Neural cell (in vitro differentiated cells): Measurements from ENCODE around the gene SH3RF2. TPM values are rescaled to one million over a fixed set of nuclear protein-coding genes. Genes with fewer than 3 reads are reported as not detected.

Experiments
- H2AFZ ChIP-seq: fragments of 200-600, 300-800 bp; sonication (generic), shearing (Covaris generic); 2 replicates; pipeline ENCODE4 v1.6.0; 2014; ENCODE audit warnings: low read depth, mild to moderate bottlenecking, antibody characterized with exemption, low read length, moderate library complexity
- H3F3A ChIP-seq: fragments of 200-600 bp; shearing (Covaris generic); 2 replicates; pipeline ENCODE4 v1.6.1; 2016; ENCODE audit warnings: mild to moderate bottlenecking, moderate library complexity, mixed read lengths, antibody characterized with exemption, low read length; ENCODE audit not compliant: insufficient read depth, poor library complexity, severe bottlenecking
- H3K27ac ChIP-seq: fragments of 200-600, 300-800 bp; sonication (generic), shearing (Covaris generic); 2 replicates; pipeline ENCODE4 v1.5.1; 2014; ENCODE audit warnings: mild to moderate bottlenecking, low read length, moderate library complexity
- H3K27me3 ChIP-seq: fragments of 300-800, 200-600 bp; sonication (generic), shearing (Covaris generic); 2 replicates; pipeline ENCODE4 v1.6.0; 2014; ENCODE audit warnings: mild to moderate bottlenecking, low read depth, low read length, moderate library complexity; ENCODE audit not compliant: insufficient read depth
- H3K36me3 ChIP-seq: fragments of 300-800, 200-600 bp; sonication (generic), shearing (Covaris generic); 2 replicates; pipeline ENCODE4 v1.5.1; 2014; ENCODE audit warnings: mild to moderate bottlenecking, antibody characterized with exemption, low read length, moderate library complexity; ENCODE audit not compliant: insufficient read depth
- H3K4me2 ChIP-seq: fragments of 300-800, 200-600 bp; sonication (generic), shearing (Covaris generic); 2 replicates; pipeline ENCODE4 v1.6.0; 2014; ENCODE audit warnings: mild to moderate bottlenecking, low read length
- H3K4me3 ChIP-seq: fragments of 300-800, 200-600 bp; sonication (generic), shearing (Covaris generic); 2 replicates; pipeline ENCODE4 v1.5.1; 2014; ENCODE audit warnings: mild to moderate bottlenecking, low read length, moderate library complexity
- H3K79me2 ChIP-seq: fragments of 200-600 bp; shearing (Covaris generic); replicated peaks from 2 replicates; pipeline ENCODE4 v1.6.0; 2014; ENCODE audit warnings: mild to moderate bottlenecking, low read length, moderate library complexity; ENCODE audit not compliant: insufficient read depth
- H3K9ac ChIP-seq: fragments of 300-800, 200-600 bp; sonication (generic), shearing (Covaris generic); 2 replicates; pipeline ENCODE4 v1.6.1; 2016; ENCODE audit warnings: mild to moderate bottlenecking, low read length, mixed read lengths
- H3K9me2 ChIP-seq: fragments of 200-600 bp; shearing (Covaris generic); 2 replicates; pipeline ENCODE4 v1.6.1; 2016; ENCODE audit warnings: mild to moderate bottlenecking, low read length, mixed read lengths; ENCODE audit not compliant: insufficient read depth
- H3K9me3 ChIP-seq: fragments of 200-600, 300-800 bp; sonication (generic), shearing (Covaris generic); 2 replicates; pipeline ENCODE4 v1.6.1; 2016; ENCODE audit warnings: mild to moderate bottlenecking, mixed run types, low read length, moderate library complexity, mixed read lengths
- H4K20me1 ChIP-seq: fragments of 200-600 bp; shearing (Covaris generic); 2 replicates; pipeline ENCODE4 v1.6.1; 2016; ENCODE audit warnings: mild to moderate bottlenecking, mixed run types; ENCODE audit not compliant: insufficient read depth
- CTCF ChIP-seq: fragments of 450-650 bp; IDR thresholded peaks from 2 replicates; pipeline ENCODE4 v1.5.1; 2014; ENCODE audit warnings: antibody characterized with exemption, mild to moderate bottlenecking, moderate library complexity; ENCODE audit not compliant: poor library complexity, severe bottlenecking
- EP300 ChIP-seq: fragments of 450-650 bp; conservative IDR thresholded peaks from 2 replicates; pipeline ENCODE4 v1.6.1; 2014; ENCODE audit warnings: antibody characterized with exemption, mild to moderate bottlenecking, moderate library complexity; ENCODE audit not compliant: poor library complexity, severe bottlenecking
- EZH2 ChIP-seq: fragments of 200-600, 300-800 bp; shearing (Covaris generic), sonication (generic); IDR thresholded peaks from 2 replicates; pipeline ENCODE4 v1.6.1; 2014; ENCODE audit warnings: antibody characterized with exemption, low read length, borderline replicate concordance, mild to moderate bottlenecking; ENCODE audit not compliant: insufficient read depth, poor library complexity, severe bottlenecking
- MXI1 ChIP-seq: fragments of 450-650 bp; conservative IDR thresholded peaks from 2 replicates; pipeline ENCODE4 v1.6.1; 2014; ENCODE audit warnings: antibody characterized with exemption, mild to moderate bottlenecking; ENCODE audit not compliant: poor library complexity, severe bottlenecking
- POLR2AphosphoS5 ChIP-seq: IDR thresholded peaks from 2 replicates; pipeline ENCODE4 v1.6.1; 2012
- RAD21 ChIP-seq: fragments of 450-650 bp; conservative IDR thresholded peaks from 2 replicates; pipeline ENCODE4 v1.6.1; 2014; ENCODE audit warnings: antibody characterized with exemption, mild to moderate bottlenecking, moderate library complexity
- REST ChIP-seq: IDR thresholded peaks from 2 replicates; pipeline ENCODE4 v1.6.1; 2012; ENCODE audit warnings: borderline replicate concordance
- SMC3 ChIP-seq: fragments of 450-650 bp; conservative IDR thresholded peaks from 2 replicates; pipeline ENCODE4 v1.6.1; 2014; ENCODE audit warnings: antibody characterized with exemption, mild to moderate bottlenecking, moderate library complexity; ENCODE audit not compliant: poor library complexity
- TAF1 ChIP-seq: IDR thresholded peaks from 2 replicates; pipeline ENCODE4 v1.6.1; 2012; ENCODE audit warnings: low read depth
- polyA plus RNA-seq: library from polyadenylated mRNA; depleted of rRNA; stranded (reverse); fragments of >200 nt; gene quantifications from 2 replicates; pipeline ENCODE4 v1.2.3, GENCODE V29; 2014

Gene SH3RF2
- polyA plus RNA-seq, 1 donor from 2014 or later: not detected

GRCh38 chr5:146020100-146020499 is 83.7 kb downstream of the SH3RF2 start:
- Histone ChIP-seq H3K9me3 (no peaks in the 10 kb centered on the region), H3K79me2 (no peaks in the 10 kb centered on the region), H3K9ac (no peak overlapping the region), H3K36me3 (no peaks in the 10 kb centered on the region), H3K9me2 (no peaks in the 10 kb centered on the region), H3K27ac (no peak overlapping the region), H3K27me3 (no peaks in the 10 kb centered on the region), H3K4me3 (no peak overlapping the region), H2AFZ (no peak overlapping the region), H4K20me1 (no peaks in the 10 kb centered on the region), H3F3A (no peaks in the 10 kb centered on the region), H3K4me2 (no peak overlapping the region)
- no peak for TF ChIP-seq TAF1
- TF ChIP-seq REST: no peak
- no peak for TF ChIP-seq CTCF

GRCh38 chr5:146024034-146024433 is 87.7 kb downstream of the SH3RF2 start:
- H3K9me2 ChIP-seq: no peaks in the 10 kb centered on the region
- no peaks in the 10 kb centered on the region for H3K36me3 ChIP-seq
- no peak for TF ChIP-seq POLR2AphosphoS5
- TF ChIP-seq REST: no peak
- no peak for TF ChIP-seq SMC3
- TF ChIP-seq RAD21: no peak
- no peak for TF ChIP-seq TAF1
- no peak for TF ChIP-seq EP300
- no peak for TF ChIP-seq MXI1
- no peak for TF ChIP-seq CTCF
- no peak for TF ChIP-seq EZH2
- no peak overlapping the region for H3K4me3 ChIP-seq
- no peak overlapping the region for H3K9ac ChIP-seq
- H3K4me2 ChIP-seq: no peak overlapping the region
- H3K79me2 ChIP-seq: no peaks in the 10 kb centered on the region
- H3K27ac ChIP-seq: no peak overlapping the region
- H3K27me3 ChIP-seq: no peaks in the 10 kb centered on the region
- no peak overlapping the region for H2AFZ ChIP-seq
- no peaks in the 10 kb centered on the region for H3F3A ChIP-seq
- H3K9me3 ChIP-seq: no peaks in the 10 kb centered on the region
- H4K20me1 ChIP-seq: no peaks in the 10 kb centered on the region
